Measurements from ENCODE around the gene OR7A10.
"Not testable (repeated sequence)": the region's sequence is repeated elsewhere in the genome, so short reads cannot be mapped to it uniquely, and the experiment has no call there.

The OR7A10 gene

GRCh38 chr19:14795078-14795721, 53.5 kb downstream of the OR7A10 start:
- DNase-seq (no peak), ATAC-seq (no peak)

- DNase-seq, ATAC-seq: not testable (repeated sequence)
Observed at GRCh38 chr19:14792250-14792649, 56.5 kb downstream of the OR7A10 start.
